HL-60 (cell line): ENCODE data around the gene ENPP5.
"Not testable (repeated sequence)": the region's sequence is repeated elsewhere in the genome, so short reads cannot be mapped to it uniquely, and the experiment has no call there.

Experiments used
- CTCF ChIP-seq: IDR thresholded peaks from one replicate; pipeline ENCODE4 v1.5.1; 2011; ENCODE audit warnings: low read length, control low read depth, inconsistent platforms; ENCODE audit not compliant: insufficient read depth
- GABPA ChIP-seq: IDR thresholded peaks from 2 replicates; pipeline ENCODE4 v1.6.1; 2012; ENCODE audit warnings: low read depth
- POLR2AphosphoS5 ChIP-seq: IDR thresholded peaks from 2 replicates; pipeline ENCODE4 v1.6.1; 2012; ENCODE audit warnings: low read depth
- REST ChIP-seq: IDR thresholded peaks from 2 replicates; pipeline ENCODE4 v1.6.1; 2012; ENCODE audit warnings: low read depth; ENCODE audit not compliant: insufficient replicate concordance
- SPI1 ChIP-seq: IDR thresholded peaks from 2 replicates; pipeline ENCODE4 v1.6.1; 2012; ENCODE audit warnings: low read depth, mild to moderate bottlenecking, borderline replicate concordance

- not testable (repeated sequence) for TF ChIP-seq CTCF, POLR2AphosphoS5, SPI1, REST, GABPA
These were observed 39.5 kb downstream of the ENPP5 start for GRCh38 chr6:46131291-46131690.
